SK-N-SH treated with all-trans-retinoic acid at 6 μM for 48 hours (cell line): ENCODE results near the gene KRT4.

Source experiments
- ATAC-seq: fragments of 200-7000 bp; cut with Tn5 transposase; 3 replicates; pipeline ENCODE4 v1.9.1; 2020; ENCODE audit warnings: mild to moderate bottlenecking, moderate library complexity
- ARNTL ChIP-seq: fragments of 450-650 bp; formaldehyde crosslinking; IDR thresholded peaks from 2 replicates; pipeline ENCODE4 v1.5.0; 2020; ENCODE audit warnings: low read depth, mild to moderate bottlenecking, moderate library complexity, borderline replicate concordance
- BACH2 ChIP-seq: fragments of 250-450 bp; sonication (Bioruptor Pico); IDR thresholded peaks from 2 replicates; pipeline ENCODE4 v1.9.0; 2021; ENCODE audit warnings: mild to moderate bottlenecking, borderline replicate concordance
- CSDC2 ChIP-seq: fragments of 250-450 bp; sonication (Bioruptor Pico); IDR thresholded peaks from 2 replicates; pipeline ENCODE4 v1.5.0; 2020; ENCODE audit warnings: mild to moderate bottlenecking, moderate library complexity
- ESRRG ChIP-seq: fragments of 250-450 bp; sonication (Bioruptor Pico); IDR thresholded peaks from 2 replicates; pipeline ENCODE4 v1.6.1; 2021; ENCODE audit warnings: mild to moderate bottlenecking
- GLIS3 ChIP-seq: fragments of 250-450 bp; sonication (Bioruptor Pico); IDR thresholded peaks from 2 replicates; pipeline ENCODE4 v1.5.0; 2020; ENCODE audit warnings: mild to moderate bottlenecking, moderate library complexity
- ISL1 ChIP-seq: fragments of 250-450 bp; sonication (Bioruptor Pico); IDR thresholded peaks from 2 replicates; pipeline ENCODE4 v2.1.2; 2022; ENCODE audit warnings: mild to moderate bottlenecking, moderate library complexity
- OSR1 ChIP-seq: fragments of 250-450 bp; sonication (Bioruptor Pico); IDR thresholded peaks from 2 replicates; pipeline ENCODE4 v1.8.0; 2022; ENCODE audit warnings: moderate library complexity, mild to moderate bottlenecking, inconsistent platforms
- RARB ChIP-seq: fragments of 250-450 bp; sonication (Bioruptor Pico); IDR thresholded peaks from 2 replicates; pipeline ENCODE4 v1.8.0; 2021; ENCODE audit warnings: mild to moderate bottlenecking, moderate library complexity
- SNAI2 ChIP-seq: fragments of 250-450 bp; sonication (Bioruptor Pico); IDR thresholded peaks from 2 replicates; pipeline ENCODE4 v1.5.0; 2020; ENCODE audit warnings: mild to moderate bottlenecking, moderate library complexity
- TCF4 ChIP-seq: fragments of 250-450 bp; sonication (Bioruptor Pico); IDR thresholded peaks from 2 replicates; pipeline ENCODE4 v1.8.0; 2021; ENCODE audit warnings: mild to moderate bottlenecking, moderate library complexity, borderline replicate concordance
- TOX ChIP-seq: fragments of 250-450 bp; sonication (Bioruptor Pico); IDR thresholded peaks from 2 replicates; pipeline ENCODE4 v1.8.0; 2021; ENCODE audit warnings: mild to moderate bottlenecking, moderate library complexity, borderline replicate concordance
- ZFP3 ChIP-seq: fragments of 250-450 bp; sonication (Bioruptor Pico); IDR thresholded peaks from 2 replicates; pipeline ENCODE4 v1.5.0; 2020; ENCODE audit warnings: mild to moderate bottlenecking, moderate library complexity
- ZFP30 ChIP-seq: fragments of 450-650 bp; formaldehyde crosslinking; IDR thresholded peaks from 2 replicates; pipeline ENCODE4 v1.5.0; 2022; ENCODE audit warnings: mild to moderate bottlenecking, moderate library complexity
- ZNF565 ChIP-seq: fragments of 450-650 bp; formaldehyde crosslinking; conservative IDR thresholded peaks from 2 replicates; pipeline ENCODE4 v1.5.0; 2020; ENCODE audit warnings: low read depth, mild to moderate bottlenecking, moderate library complexity
- ZNF70 ChIP-seq: fragments of 450-650 bp; formaldehyde crosslinking; IDR thresholded peaks from 2 replicates; pipeline ENCODE4 v1.5.0; 2020; ENCODE audit warnings: mild to moderate bottlenecking, moderate library complexity
- ZNF8 ChIP-seq: fragments of 450-650 bp; formaldehyde crosslinking; IDR thresholded peaks from 2 replicates; pipeline ENCODE4 v1.5.0; 2020; ENCODE audit warnings: mild to moderate bottlenecking, moderate library complexity
- TF ChIP-seq, protein P1 (sequence below): fragments of 250-450 bp; sonication (Bioruptor Pico); IDR thresholded peaks from 2 replicates; pipeline ENCODE4 v1.5.1; 2020; ENCODE audit warnings: low read depth, mild to moderate bottlenecking, moderate library complexity
- TF ChIP-seq, protein P2 (sequence below): fragments of 250-450 bp; sonication (Bioruptor Pico); IDR thresholded peaks from 2 replicates; pipeline ENCODE4 v1.5.1; 2021; ENCODE audit warnings: mild to moderate bottlenecking, moderate library complexity
- TF ChIP-seq, protein P3 (sequence below): fragments of 250-450 bp; sonication (Bioruptor Pico); IDR thresholded peaks from 2 replicates; pipeline ENCODE4 v1.8.0; 2021; ENCODE audit warnings: low read depth, mild to moderate bottlenecking, moderate library complexity, borderline replicate concordance
- TF ChIP-seq, protein P4 (sequence below): fragments of 250-450 bp; sonication (Bioruptor Pico); IDR thresholded peaks from 2 replicates; pipeline ENCODE4 v1.8.0; 2020; ENCODE audit warnings: mild to moderate bottlenecking, moderate library complexity, borderline replicate concordance
- TF ChIP-seq, protein P5 (sequence below): fragments of 250-450 bp; sonication (Bioruptor Pico); IDR thresholded peaks from 2 replicates; pipeline ENCODE4 v1.5.0; 2020; ENCODE audit warnings: mild to moderate bottlenecking, moderate library complexity

The KRT4 gene

DNA sequence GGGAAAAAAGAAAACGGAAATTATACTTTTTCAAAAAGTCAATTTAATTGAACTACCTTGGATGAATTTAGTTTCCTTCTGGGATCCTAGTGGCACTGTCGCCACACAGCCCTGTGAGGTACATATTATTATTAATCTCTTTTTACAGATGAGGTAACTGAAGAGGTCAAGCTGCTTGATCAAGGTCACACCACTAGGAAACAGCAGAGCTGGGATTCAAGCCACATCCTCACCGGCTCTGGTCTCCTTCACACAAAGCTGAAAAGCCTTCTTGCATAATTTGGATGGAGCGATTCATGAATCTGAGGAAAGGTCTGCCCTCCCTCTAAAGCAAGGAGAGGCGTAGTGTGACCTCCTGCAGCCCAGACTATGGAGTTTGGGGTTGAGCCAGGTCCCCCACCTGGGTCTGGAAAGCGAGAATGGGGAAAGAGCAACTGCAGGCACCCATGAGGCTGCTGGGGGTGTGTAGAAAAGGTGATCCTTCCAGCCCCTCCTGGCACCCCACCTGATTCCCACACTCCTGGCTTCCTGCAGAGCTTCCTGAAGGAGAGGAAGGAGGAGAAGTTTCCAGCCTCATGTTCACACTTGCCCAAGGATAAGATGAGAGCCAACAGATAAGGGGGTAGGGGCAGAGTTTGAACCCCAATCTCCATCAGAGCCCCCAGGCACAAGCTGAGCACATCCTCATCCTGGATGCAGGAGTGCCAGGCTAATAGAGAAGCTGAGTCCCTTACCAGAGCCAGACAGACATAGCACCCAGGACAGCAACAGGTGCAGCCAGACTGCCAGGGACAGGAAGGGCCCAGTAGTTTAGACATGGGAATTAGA lies 24.1 kb upstream of the KRT4 start:
- no peak for ATAC-seq
- no peak for TF ChIP-seq ESRRG (CRISPR knock-in tag)
- TF ChIP-seq, protein P1, sequence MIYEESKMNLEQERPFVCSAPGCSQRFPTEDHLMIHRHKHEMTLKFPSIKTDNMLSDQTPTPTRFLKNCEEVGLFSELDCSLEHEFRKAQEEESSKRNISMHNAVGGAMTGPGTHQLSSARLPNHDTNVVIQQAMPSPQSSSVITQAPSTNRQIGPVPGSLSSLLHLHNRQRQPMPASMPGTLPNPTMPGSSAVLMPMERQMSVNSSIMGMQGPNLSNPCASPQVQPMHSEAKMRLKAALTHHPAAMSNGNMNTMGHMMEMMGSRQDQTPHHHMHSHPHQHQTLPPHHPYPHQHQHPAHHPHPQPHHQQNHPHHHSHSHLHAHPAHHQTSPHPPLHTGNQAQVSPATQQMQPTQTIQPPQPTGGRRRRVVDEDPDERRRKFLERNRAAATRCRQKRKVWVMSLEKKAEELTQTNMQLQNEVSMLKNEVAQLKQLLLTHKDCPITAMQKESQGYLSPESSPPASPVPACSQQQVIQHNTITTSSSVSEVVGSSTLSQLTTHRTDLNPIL (CRISPR knock-in tag) = no peak
- TF ChIP-seq, protein P2, sequence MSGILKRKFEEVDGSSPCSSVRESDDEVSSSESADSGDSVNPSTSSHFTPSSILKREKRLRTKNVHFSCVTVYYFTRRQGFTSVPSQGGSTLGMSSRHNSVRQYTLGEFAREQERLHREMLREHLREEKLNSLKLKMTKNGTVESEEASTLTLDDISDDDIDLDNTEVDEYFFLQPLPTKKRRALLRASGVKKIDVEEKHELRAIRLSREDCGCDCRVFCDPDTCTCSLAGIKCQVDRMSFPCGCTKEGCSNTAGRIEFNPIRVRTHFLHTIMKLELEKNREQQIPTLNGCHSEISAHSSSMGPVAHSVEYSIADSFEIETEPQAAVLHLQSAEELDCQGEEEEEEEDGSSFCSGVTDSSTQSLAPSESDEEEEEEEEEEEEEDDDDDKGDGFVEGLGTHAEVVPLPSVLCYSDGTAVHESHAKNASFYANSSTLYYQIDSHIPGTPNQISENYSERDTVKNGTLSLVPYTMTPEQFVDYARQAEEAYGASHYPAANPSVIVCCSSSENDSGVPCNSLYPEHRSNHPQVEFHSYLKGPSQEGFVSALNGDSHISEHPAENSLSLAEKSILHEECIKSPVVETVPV (CRISPR knock-in tag) = no peak
- TF ChIP-seq, protein P3, sequence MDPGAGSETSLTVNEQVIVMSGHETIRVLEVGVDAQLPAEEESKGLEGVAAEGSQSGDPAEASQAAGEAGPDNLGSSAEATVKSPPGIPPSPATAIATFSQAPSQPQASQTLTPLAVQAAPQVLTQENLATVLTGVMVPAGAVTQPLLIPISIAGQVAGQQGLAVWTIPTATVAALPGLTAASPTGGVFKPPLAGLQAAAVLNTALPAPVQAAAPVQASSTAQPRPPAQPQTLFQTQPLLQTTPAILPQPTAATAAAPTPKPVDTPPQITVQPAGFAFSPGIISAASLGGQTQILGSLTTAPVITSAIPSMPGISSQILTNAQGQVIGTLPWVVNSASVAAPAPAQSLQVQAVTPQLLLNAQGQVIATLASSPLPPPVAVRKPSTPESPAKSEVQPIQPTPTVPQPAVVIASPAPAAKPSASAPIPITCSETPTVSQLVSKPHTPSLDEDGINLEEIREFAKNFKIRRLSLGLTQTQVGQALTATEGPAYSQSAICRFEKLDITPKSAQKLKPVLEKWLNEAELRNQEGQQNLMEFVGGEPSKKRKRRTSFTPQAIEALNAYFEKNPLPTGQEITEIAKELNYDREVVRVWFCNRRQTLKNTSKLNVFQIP (CRISPR knock-in tag) = no peak
- TF ChIP-seq ZNF70 (CRISPR knock-in tag) = no peak
- TF ChIP-seq CSDC2 (CRISPR knock-in tag) = no peak
- TF ChIP-seq BACH2 (CRISPR knock-in tag) = no peak
- TF ChIP-seq GLIS3 (CRISPR knock-in tag) = no peak
- TF ChIP-seq, protein P4, sequence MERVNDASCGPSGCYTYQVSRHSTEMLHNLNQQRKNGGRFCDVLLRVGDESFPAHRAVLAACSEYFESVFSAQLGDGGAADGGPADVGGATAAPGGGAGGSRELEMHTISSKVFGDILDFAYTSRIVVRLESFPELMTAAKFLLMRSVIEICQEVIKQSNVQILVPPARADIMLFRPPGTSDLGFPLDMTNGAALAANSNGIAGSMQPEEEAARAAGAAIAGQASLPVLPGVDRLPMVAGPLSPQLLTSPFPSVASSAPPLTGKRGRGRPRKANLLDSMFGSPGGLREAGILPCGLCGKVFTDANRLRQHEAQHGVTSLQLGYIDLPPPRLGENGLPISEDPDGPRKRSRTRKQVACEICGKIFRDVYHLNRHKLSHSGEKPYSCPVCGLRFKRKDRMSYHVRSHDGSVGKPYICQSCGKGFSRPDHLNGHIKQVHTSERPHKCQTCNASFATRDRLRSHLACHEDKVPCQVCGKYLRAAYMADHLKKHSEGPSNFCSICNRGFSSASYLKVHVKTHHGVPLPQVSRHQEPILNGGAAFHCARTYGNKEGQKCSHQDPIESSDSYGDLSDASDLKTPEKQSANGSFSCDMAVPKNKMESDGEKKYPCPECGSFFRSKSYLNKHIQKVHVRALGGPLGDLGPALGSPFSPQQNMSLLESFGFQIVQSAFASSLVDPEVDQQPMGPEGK = no peak
- no peak for TF ChIP-seq ISL1 (CRISPR knock-in tag)
- TF ChIP-seq ZFP3 (CRISPR knock-in tag) = no peak
- no peak for TF ChIP-seq OSR1
- no peak for TF ChIP-seq RARB (CRISPR knock-in tag)
- TF ChIP-seq TCF4 = no peak

DNA sequence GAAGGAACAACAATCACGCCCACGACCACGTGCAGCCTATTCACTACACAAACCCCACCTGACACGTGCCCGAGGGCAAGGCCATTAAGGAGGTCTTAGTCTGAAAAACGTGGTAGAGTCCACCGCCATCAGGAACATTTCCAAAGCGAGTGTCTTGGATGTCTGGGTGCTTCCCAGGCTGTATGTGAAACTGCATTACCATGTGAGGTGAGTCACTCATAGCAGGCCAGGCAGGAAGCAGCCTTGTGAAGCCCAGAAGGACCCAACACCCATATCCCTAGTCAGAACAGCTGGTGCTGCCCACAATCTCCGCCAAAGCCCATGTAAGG lies 23.5 kb upstream of the KRT4 start:
- no peak for TF ChIP-seq ARNTL (CRISPR knock-in tag)
- no peak for TF ChIP-seq ZFP30
- TF ChIP-seq ZNF8 (CRISPR knock-in tag) = no peak
- TF ChIP-seq SNAI2 (CRISPR knock-in tag) = no peak
- TF ChIP-seq ZNF565 (CRISPR knock-in tag) = no peak
- TF ChIP-seq ESRRG (CRISPR knock-in tag) = no peak
- TF ChIP-seq, protein P5, sequence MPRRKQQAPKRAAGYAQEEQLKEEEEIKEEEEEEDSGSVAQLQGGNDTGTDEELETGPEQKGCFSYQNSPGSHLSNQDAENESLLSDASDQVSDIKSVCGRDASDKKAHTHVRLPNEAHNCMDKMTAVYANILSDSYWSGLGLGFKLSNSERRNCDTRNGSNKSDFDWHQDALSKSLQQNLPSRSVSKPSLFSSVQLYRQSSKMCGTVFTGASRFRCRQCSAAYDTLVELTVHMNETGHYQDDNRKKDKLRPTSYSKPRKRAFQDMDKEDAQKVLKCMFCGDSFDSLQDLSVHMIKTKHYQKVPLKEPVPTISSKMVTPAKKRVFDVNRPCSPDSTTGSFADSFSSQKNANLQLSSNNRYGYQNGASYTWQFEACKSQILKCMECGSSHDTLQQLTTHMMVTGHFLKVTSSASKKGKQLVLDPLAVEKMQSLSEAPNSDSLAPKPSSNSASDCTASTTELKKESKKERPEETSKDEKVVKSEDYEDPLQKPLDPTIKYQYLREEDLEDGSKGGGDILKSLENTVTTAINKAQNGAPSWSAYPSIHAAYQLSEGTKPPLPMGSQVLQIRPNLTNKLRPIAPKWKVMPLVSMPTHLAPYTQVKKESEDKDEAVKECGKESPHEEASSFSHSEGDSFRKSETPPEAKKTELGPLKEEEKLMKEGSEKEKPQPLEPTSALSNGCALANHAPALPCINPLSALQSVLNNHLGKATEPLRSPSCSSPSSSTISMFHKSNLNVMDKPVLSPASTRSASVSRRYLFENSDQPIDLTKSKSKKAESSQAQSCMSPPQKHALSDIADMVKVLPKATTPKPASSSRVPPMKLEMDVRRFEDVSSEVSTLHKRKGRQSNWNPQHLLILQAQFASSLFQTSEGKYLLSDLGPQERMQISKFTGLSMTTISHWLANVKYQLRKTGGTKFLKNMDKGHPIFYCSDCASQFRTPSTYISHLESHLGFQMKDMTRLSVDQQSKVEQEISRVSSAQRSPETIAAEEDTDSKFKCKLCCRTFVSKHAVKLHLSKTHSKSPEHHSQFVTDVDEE (CRISPR knock-in tag) = no peak
- TF ChIP-seq CSDC2 (CRISPR knock-in tag) = no peak
- no peak for TF ChIP-seq TOX
- TF ChIP-seq, protein P4 = no peak
- TF ChIP-seq ZFP3 (CRISPR knock-in tag) = no peak
- TF ChIP-seq, protein P2 (CRISPR knock-in tag) = no peak
- peak; percentile 35; the same call in 1 of the 3 replicates for ATAC-seq
